HG03060 (cell line): Measurements from ENCODE around the gene ABCC12.
"Not testable (repeated sequence)": the region's sequence is repeated elsewhere in the genome, so short reads cannot be mapped to it uniquely, and the experiment has no call there.

Experiments
- ATAC-seq: cut with Tn5 transposase; IDR thresholded peaks from one replicate; pipeline ENCODE4 v1.9.1; 2021; ENCODE audit warnings: low read depth, moderate number of reproducible peaks; ENCODE audit not compliant: unreplicated experiment

Gene ABCC12

GRCh38 chr16:48155926-48156789 is at the start of gene ABCC12:
TSS of gene ABCC12 (minus strand) at chr16:48155993. CDS start at chr16:48146424, 9,569 bp downstream.
- ATAC-seq = no peak

- ATAC-seq = no peak
These were observed 49.0 kb upstream of the ABCC12 start for GRCh38 chr16:48204825-48205151.

- ATAC-seq = no peak
These were observed 48.4 kb upstream of the ABCC12 start for GRCh38 chr16:48203974-48204824.

- no peak for ATAC-seq
These were observed 45.9 kb upstream of the ABCC12 start for GRCh38 chr16:48201515-48202201.

- no peak for ATAC-seq
These were observed 41.5 kb upstream of the ABCC12 start for GRCh38 chr16:48197294-48197693.

GRCh38 chr16:48194828-48195556 is 39.2 kb upstream of the ABCC12 start:
- no peak for ATAC-seq

- no peak for ATAC-seq
These were observed 38.1 kb upstream of the ABCC12 start for GRCh38 chr16:48193846-48194245.

- ATAC-seq = peak; percentile 93
These were observed 32.8 kb upstream of the ABCC12 start for GRCh38 chr16:48188449-48189102.

- no peak for ATAC-seq
These were observed 32.0 kb upstream of the ABCC12 start for GRCh38 chr16:48187779-48188178.

- ATAC-seq = no peak
These were observed 28.9 kb upstream of the ABCC12 start for GRCh38 chr16:48184681-48185080.

- no peak for ATAC-seq
These were observed 27.3 kb upstream of the ABCC12 start for GRCh38 chr16:48182979-48183537.

GRCh38 chr16:48181746-48182520 is 26.1 kb upstream of the ABCC12 start:
- ATAC-seq = not testable (repeated sequence)

- ATAC-seq = no peak
These were observed 25.2 kb upstream of the ABCC12 start for GRCh38 chr16:48180868-48181480.

- no peak for ATAC-seq
These were observed 21.0 kb upstream of the ABCC12 start for GRCh38 chr16:48176635-48177408.

- ATAC-seq = no peak
These were observed 18.1 kb upstream of the ABCC12 start for GRCh38 chr16:48173889-48174288.

- no peak for ATAC-seq
These were observed 16.9 kb upstream of the ABCC12 start for GRCh38 chr16:48172682-48173081.

GRCh38 chr16:48169896-48170295 is 14.1 kb upstream of the ABCC12 start:
- ATAC-seq = no peak

- ATAC-seq = no peak
These were observed 12.3 kb upstream of the ABCC12 start for GRCh38 chr16:48168075-48168474.
